ENCODE data around the gene ATP8A2.

Gene ATP8A2

GRCh38 chr13:25574437-25575411, 202.9 kb downstream of the ATP8A2 start:
- TF ChIP-seq, protein P1, sequence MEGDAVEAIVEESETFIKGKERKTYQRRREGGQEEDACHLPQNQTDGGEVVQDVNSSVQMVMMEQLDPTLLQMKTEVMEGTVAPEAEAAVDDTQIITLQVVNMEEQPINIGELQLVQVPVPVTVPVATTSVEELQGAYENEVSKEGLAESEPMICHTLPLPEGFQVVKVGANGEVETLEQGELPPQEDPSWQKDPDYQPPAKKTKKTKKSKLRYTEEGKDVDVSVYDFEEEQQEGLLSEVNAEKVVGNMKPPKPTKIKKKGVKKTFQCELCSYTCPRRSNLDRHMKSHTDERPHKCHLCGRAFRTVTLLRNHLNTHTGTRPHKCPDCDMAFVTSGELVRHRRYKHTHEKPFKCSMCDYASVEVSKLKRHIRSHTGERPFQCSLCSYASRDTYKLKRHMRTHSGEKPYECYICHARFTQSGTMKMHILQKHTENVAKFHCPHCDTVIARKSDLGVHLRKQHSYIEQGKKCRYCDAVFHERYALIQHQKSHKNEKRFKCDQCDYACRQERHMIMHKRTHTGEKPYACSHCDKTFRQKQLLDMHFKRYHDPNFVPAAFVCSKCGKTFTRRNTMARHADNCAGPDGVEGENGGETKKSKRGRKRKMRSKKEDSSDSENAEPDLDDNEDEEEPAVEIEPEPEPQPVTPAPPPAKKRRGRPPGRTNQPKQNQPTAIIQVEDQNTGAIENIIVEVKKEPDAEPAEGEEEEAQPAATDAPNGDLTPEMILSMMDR (IDR thresholded peaks at IDR 0.05; ENCODE audit: low read depth, low read length) = peak; percentile 87
- peak; percentile 38 for DNase-seq (ENCODE audit: extremely low read depth, low read depth)

- TF ChIP-seq, protein P1 (IDR thresholded peaks at IDR 0.05; ENCODE audit: low read depth, low read length) = no peak
- no peak for DNase-seq (ENCODE audit: extremely low read depth, low read depth)
Measured at GRCh38 chr13:25575562-25575961, 203.8 kb downstream of the ATP8A2 start.

DNA sequence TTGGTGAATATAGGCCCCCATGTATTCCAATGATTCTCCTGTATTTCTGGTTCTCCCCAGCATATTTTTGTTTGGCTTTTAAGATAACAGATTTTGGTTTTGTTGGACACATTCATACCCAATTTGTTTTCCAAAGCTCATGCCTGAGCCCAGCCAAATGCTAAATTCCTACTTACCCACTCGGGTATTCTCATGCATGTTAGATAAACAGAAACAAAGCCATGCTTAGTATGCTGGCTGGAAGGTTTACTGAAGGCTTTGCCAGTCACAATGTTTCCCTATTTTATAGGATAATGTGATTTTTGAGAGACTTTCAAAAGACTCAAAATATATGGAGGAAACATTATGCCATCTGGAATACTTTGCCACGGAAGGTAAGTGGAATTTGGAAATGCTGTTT, 206.8 kb downstream of the ATP8A2 start:
- DNase-seq (ENCODE audit: extremely low read depth, low read depth) = no peak
- TF ChIP-seq, protein P1 (IDR thresholded peaks at IDR 0.05; ENCODE audit: low read depth, low read length) = no peak

DNA sequence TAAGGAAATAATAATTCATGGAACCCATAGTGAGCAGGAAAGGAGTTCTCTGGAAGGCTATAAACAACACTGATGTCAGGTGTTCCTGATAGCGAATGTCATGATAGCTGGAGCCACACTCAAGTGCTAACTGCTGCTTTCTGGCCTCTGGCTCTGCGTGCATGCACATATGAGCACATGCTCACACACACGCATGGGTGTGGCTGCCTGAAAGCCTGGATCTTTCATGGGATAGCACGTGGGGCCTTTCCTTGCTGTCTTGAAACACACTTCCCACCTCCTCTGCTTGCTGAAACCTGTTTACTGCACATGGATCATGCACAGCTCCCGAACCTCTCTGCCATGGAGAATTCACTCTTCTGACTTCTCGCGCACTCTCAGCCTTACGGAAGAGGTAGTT, 207.4 kb downstream of the ATP8A2 start:
- TF ChIP-seq, protein P1 (IDR thresholded peaks at IDR 0.05; ENCODE audit: low read depth, low read length) = no peak

DNA sequence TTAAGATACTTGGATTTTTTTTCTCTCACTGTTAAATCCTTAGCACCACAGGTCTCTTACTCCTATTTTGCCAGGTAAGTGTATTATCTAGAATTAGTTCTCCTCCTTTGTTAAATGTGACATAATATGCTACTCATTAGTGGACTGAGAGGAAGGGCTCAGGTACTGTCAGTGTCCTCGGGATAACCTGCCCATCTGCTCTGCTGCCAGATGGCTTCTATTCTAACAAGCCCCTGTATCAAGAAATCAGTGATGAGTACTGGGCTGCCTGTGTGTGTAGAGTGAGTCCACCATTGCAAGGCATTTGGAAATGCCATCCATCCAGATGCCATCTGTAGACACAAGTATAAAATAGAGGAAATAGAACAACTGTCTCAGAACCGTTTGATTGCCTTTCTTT, 209.6 kb downstream of the ATP8A2 start:
- no peak for DNase-seq (ENCODE audit: extremely low read depth, low read depth)
- TF ChIP-seq, protein P1 (IDR thresholded peaks at IDR 0.05; ENCODE audit: low read depth, low read length) = no peak

More for the DNA sequence above, 207.4 kb downstream of the ATP8A2 start:
- no peak for DNase-seq (ENCODE audit: extremely low read depth, low read depth)

DNA sequence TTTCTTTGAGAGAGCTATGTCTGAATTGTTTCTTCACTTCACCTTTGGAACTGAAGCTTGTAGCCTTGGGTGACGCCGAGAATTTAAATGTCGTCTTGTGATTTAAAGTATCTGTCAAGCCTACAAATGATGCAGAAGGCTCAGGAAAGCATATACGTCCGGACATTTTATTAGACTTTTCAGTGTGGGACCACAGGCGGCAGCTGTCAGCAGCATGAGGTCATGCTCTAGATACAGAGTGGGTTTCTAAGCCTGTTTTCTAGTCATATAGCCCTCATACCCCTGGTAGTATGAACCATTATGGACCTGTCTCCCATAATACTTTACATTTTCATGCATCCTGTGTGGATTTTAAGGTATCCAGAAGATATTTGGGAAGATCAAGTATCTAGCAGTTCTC, 212.3 kb downstream of the ATP8A2 start:
- no peak for DNase-seq (ENCODE audit: extremely low read depth, low read depth)
- TF ChIP-seq, protein P1 (IDR thresholded peaks at IDR 0.05; ENCODE audit: low read depth, low read length) = no peak

DNA sequence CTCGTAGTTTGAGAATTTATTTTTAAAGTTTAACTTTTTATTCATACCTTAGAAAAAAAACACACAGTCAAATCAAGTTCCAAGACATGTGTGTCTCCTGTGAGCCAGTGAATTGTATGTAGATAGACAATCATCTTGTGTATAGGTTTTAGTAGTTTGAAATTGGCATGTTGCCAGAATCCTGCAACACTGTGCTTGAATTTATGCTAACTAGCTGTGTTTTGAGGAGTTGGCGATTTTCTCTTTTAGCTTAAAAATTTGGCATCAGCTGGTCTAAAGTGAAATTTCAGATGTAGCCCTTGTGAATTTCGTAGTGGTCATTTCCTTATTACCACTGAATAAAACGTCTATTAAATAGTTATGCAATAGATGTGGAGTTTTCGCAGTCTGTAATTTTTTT, 213.2 kb downstream of the ATP8A2 start:
- TF ChIP-seq, protein P1 (IDR thresholded peaks at IDR 0.05; ENCODE audit: low read depth, low read length) = no peak
- no peak for DNase-seq (ENCODE audit: extremely low read depth, low read depth)
